PC-3 (cell line): Measurements from ENCODE around the gene ASB2. TPM values are rescaled to one million over a fixed set of nuclear protein-coding genes. Genes with fewer than 3 reads are reported as not detected.
A peak's percentile ranks its signal among the peaks of the same experiment; 100 is the strongest.

Experiments
- ATAC-seq: fragments of 200-7000 bp; cut with Tn5 transposase; 2 replicates; pipeline ENCODE4 v1.9.1; 2020; ENCODE audit warnings: mild to moderate bottlenecking, moderate library complexity
- BruUV-seq: library from RNA; stranded (reverse); fragments of 400-500 nt; replicated peaks from 2 replicates; lab custom pipeline; 2021; lab: Mats Ljungman, UMichigan
- CTCF ChIA-PET: fragments of 300-600 bp; sonication (Branson Sonifier 250); formaldehyde crosslinking; loops from one replicate; lab custom pipeline; 2022; ENCODE audit warnings: antibody characterized with exemption; lab: Charles Lee
- POLR2A ChIA-PET: fragments of 300-600 bp; sonication (Branson Sonifier 250); formaldehyde crosslinking; loops from one replicate; lab custom pipeline; 2022; ENCODE audit warnings: antibody characterized with exemption; ENCODE audit not compliant: unreplicated experiment; lab: Charles Lee
- DNase-seq: peaks from one replicate; pipeline ENCODE4 v3.0.0-alpha.2; 2015
- H2AFZ ChIP-seq: fragments of 300-600 bp; sonication (generic); 2 replicates; pipeline ENCODE4 v1.6.0; 2016; ENCODE audit warnings: antibody characterized with exemption, low read length
- H3F3A ChIP-seq: fragments of 300-600 bp; sonication (generic); one replicate; pipeline ENCODE4 v1.6.0; 2017; ENCODE audit warnings: antibody characterized with exemption, low read length, control low read depth, mild to moderate bottlenecking; ENCODE audit not compliant: unreplicated experiment
- H3K27ac ChIP-seq: fragments of 300-600 bp; sonication (generic); 2 replicates; pipeline ENCODE4 v1.5.1; 2016; ENCODE audit warnings: mild to moderate bottlenecking, low read length
- H3K27me3 ChIP-seq: fragments of 300-600 bp; sonication (generic); 2 replicates; pipeline ENCODE4 v1.6.1; 2016; ENCODE audit warnings: low read length, mixed read lengths
- H3K36me3 ChIP-seq: fragments of 300-600 bp; sonication (generic); 2 replicates; pipeline ENCODE4 v1.6.1; 2016; ENCODE audit warnings: low read depth, mixed run types, low read length, mixed read lengths
- H3K4me1 ChIP-seq: fragments of 300-600 bp; sonication (generic); 2 replicates; pipeline ENCODE4 v1.5.1; 2016; ENCODE audit warnings: low read length; ENCODE audit not compliant: insufficient read depth
- H3K4me2 ChIP-seq: fragments of 300-600 bp; sonication (generic); 2 replicates; pipeline ENCODE4 v1.6.0; 2016; ENCODE audit warnings: low read length
- H3K4me3 ChIP-seq: fragments of 300-600 bp; sonication (generic); 2 replicates; pipeline ENCODE4 v1.5.1; 2016; ENCODE audit warnings: mild to moderate bottlenecking, low read length, mixed read lengths
- H3K79me2 ChIP-seq: fragments of 300-600 bp; sonication (generic); 2 replicates; pipeline ENCODE4 v1.6.1; 2017; ENCODE audit warnings: low read length, mixed read lengths
- H3K9ac ChIP-seq: fragments of 300-600 bp; sonication (generic); 2 replicates; pipeline ENCODE4 v1.6.0; 2016; ENCODE audit warnings: mild to moderate bottlenecking, low read length
- H3K9me2 ChIP-seq: fragments of 300-600 bp; sonication (generic); replicated peaks from 2 replicates; pipeline ENCODE4 v1.6.1; 2016; ENCODE audit warnings: mixed run types, low read length, mixed read lengths
- H3K9me3 ChIP-seq: fragments of 300-600 bp; sonication (generic); 2 replicates; pipeline ENCODE4 v1.6.1; 2016; ENCODE audit warnings: low read length, mixed read lengths
- H4K20me1 ChIP-seq: fragments of 300-600 bp; sonication (generic); 2 replicates; pipeline ENCODE4 v1.6.1; 2016; ENCODE audit warnings: low read length, mixed read lengths
- CTCF ChIP-seq: fragments of 300-600 bp; sonication (generic); conservative IDR thresholded peaks from 2 replicates; pipeline ENCODE4 v1.5.1; 2017; ENCODE audit warnings: antibody characterized with exemption, low read depth, mild to moderate bottlenecking, low read length
- EZH2 ChIP-seq: fragments of 300-600 bp; sonication (generic); IDR thresholded peaks from one replicate; pipeline ENCODE4 v1.6.1; 2017; ENCODE audit warnings: antibody characterized with exemption, mild to moderate bottlenecking, low read length; ENCODE audit not compliant: unreplicated experiment
- EZH2phosphoT487 ChIP-seq: fragments of 300-600 bp; sonication (generic); IDR thresholded peaks from 2 replicates; pipeline ENCODE4 v1.6.1; 2018; ENCODE audit warnings: mild to moderate bottlenecking, antibody characterized with exemption, low read length, borderline replicate concordance
- intact Hi-C: fragments of 100-400 bp; cut with micrococcal nuclease; formaldehyde crosslinking; loops from 2 replicates; pipeline ENCODE4 v1.9.0; 2023
- total RNA-seq: library from RNA; depleted of rRNA; stranded (reverse); fragments of >200 nt; gene quantifications from 2 replicates; pipeline ENCODE4 v1.2.3, GENCODE V29; 2014

ASB2 gene
- total RNA-seq, 1 experiment from 2014 or later = 0.22 TPM

GRCh38 chr14:93977171-93977570, 801 bp upstream of the ASB2 start:
- H3K27ac ChIP-seq = no peak overlapping the region
- no peak overlapping the region for H3K9ac ChIP-seq
- H3F3A ChIP-seq = no peaks in the 10 kb centered on the region
- no peaks in the 10 kb centered on the region for H3K9me3 ChIP-seq
- H3K27me3 ChIP-seq = 0 out of 2 replicates have a peak, but pooled peaks cover 6% of the 10 kb centered on the region
- no peaks in the 10 kb centered on the region for H3K79me2 ChIP-seq
- intact Hi-C loops = no loop called here
- ATAC-seq (no peak), DNase-seq (no peak)
- no TSS peak for BruUV-seq
- no peaks in the 10 kb centered on the region for H4K20me1 ChIP-seq
- CTCF ChIA-PET = no interaction called here
- no peaks in the 10 kb centered on the region for H3K9me2 ChIP-seq
- no peak overlapping the region for H3K4me2 ChIP-seq
- TF ChIP-seq EZH2 (no peak), EZH2phosphoT487 (no peak), CTCF (no peak)
- no peaks in the 10 kb centered on the region for H3K36me3 ChIP-seq
- H3K4me3 ChIP-seq = no peak overlapping the region
- no peak overlapping the region for H2AFZ ChIP-seq
- POLR2A ChIA-PET = no interaction called here
- no peaks in the 10 kb centered on the region for H3K4me1 ChIP-seq

DNA sequence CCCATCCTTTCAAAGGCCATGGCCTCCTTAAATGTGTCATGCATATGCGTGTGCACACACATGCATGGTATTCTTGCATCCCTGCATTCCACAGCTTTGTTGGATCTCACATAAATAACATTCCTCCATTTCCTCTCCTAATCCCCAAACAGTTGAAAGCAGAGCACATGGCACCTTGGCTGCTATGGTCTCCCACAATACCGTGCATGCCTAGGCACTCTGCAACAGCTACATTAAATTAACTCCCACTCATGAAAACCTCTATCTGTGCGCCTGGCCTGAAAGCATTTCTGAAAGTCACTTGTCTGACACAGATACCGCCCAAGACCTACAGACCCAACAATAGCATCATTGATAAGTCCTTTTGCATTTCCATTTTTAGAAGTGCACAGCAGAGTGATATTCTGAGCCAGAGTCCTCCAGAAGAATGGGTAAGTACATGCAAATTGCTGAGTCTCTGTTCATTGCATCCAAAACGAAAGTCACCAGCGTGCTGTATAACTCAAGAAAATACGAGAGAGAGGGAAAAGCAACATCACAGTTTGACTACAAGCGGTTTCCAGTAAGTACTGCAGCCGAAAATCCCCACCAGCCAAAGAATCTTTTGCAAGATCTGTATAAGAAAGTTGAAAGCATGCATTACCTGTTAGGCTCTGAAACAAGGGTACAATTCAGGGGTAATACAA, 436 bp downstream of the ASB2 start:
- POLR2A ChIA-PET = no interaction called here
- H2AFZ ChIP-seq = no peak overlapping the region

More for the DNA sequence above, 436 bp downstream of the ASB2 start:
- peak overlapping the region; percentile 13; the same call in 1 of the 2 replicates for H3K4me2 ChIP-seq
- no peak overlapping the region for H3K9ac ChIP-seq
- H4K20me1 ChIP-seq = no peaks in the 10 kb centered on the region
- DNase-seq = no peak
- no peaks in the 10 kb centered on the region for H3K4me1 ChIP-seq
- no TSS peak for BruUV-seq
- ATAC-seq = no peak
- no peaks in the 10 kb centered on the region for H3K9me3 ChIP-seq
- H3F3A ChIP-seq = no peaks in the 10 kb centered on the region
- no peak for TF ChIP-seq EZH2phosphoT487
- no peak for TF ChIP-seq CTCF
- TF ChIP-seq EZH2 = no peak
- no peaks in the 10 kb centered on the region for H3K79me2 ChIP-seq
- intact Hi-C loops = no loop called here
- H3K9me2 ChIP-seq = no peaks in the 10 kb centered on the region
- H3K4me3 ChIP-seq = no peak overlapping the region
- H3K27me3 ChIP-seq = 0 out of 2 replicates have a peak, but pooled peaks cover 6% of the 10 kb centered on the region
- H3K27ac ChIP-seq = no peak overlapping the region
- CTCF ChIA-PET = no interaction called here
- no peaks in the 10 kb centered on the region for H3K36me3 ChIP-seq
